NCI-H345 treated with DMSO at 0.1 percent for 48 hours (cell line): Measurements from ENCODE around the gene ZBTB9.
A peak's percentile ranks its signal among the peaks of the same experiment; 100 is the strongest.

Experiments
- DNase-seq: peaks from one replicate; lab custom pipeline; 2025; ENCODE audit not compliant: unreplicated experiment; lab: John Stamatoyannopoulos, UW

Gene ZBTB9

DNA sequence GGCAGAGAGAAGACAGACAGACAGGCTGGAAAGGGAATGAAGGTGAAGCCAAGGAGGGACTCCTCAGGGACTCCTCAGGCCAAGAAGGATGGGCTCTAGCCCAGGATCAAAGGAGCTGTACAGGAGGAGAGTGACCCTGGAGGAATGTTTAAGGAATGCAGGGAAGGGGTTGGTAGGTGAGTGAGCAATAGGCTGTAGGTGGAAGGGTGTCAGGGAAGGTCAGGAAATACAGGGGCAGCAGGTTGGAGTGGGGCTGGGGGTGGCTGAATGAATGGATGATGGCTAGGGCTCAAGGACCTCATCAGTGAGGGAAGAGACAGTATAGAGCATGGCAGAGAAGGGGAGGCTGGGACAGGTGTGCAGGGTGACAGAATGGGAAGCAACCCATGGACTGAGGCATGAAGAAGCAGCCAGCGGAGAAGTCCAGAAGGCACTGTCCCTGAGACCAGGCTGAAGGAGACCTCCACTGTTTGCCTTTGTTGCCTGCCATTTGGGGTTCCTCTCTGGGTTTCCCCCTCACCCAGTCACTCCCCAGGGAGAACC, 21.3 kb upstream of the ZBTB9 start:
- no peak for DNase-seq

GRCh38 chr6:33433544-33434191, 20.7 kb upstream of the ZBTB9 start:
- no peak for DNase-seq

- DNase-seq: no peak
Measured at GRCh38 chr6:33434961-33435360, 19.4 kb upstream of the ZBTB9 start.

- DNase-seq: no peak
Measured at GRCh38 chr6:33437666-33438065, 16.7 kb upstream of the ZBTB9 start.

GRCh38 chr6:33438978-33439594, 15.3 kb upstream of the ZBTB9 start:
- no peak for DNase-seq

GRCh38 chr6:33439956-33440648, 14.3 kb upstream of the ZBTB9 start:
- no peak for DNase-seq

DNA sequence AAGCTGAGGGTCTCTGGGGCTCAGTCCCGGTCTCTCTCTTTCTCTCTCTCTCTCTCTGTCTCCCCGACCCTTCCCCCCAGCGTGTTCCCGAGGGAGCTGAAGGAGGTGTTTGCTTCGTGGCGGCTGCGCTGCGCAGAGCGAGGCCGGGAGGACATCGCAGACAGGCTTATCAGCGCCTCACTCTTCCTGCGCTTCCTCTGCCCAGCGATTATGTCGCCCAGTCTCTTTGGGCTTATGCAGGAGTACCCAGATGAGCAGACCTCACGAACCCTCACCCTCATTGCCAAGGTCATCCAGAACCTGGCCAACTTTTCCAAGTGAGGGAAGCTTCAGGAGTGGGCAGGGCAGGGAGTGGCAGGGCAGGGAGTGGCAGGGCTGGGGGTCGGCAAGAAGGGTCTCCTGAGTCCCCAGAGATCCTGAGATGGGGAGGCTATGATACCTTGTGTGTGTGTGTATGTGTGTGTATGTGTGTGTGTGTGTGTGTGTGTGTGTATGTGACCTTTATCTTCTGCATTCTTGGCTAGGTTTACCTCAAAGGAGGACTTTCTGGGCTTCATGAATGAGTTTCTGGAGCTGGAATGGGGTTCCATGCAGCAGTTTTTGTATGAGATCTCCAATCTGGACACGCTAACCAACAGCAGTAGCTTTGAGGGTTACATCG, 13.6 kb upstream of the ZBTB9 start:
- DNase-seq: no peak

DNA sequence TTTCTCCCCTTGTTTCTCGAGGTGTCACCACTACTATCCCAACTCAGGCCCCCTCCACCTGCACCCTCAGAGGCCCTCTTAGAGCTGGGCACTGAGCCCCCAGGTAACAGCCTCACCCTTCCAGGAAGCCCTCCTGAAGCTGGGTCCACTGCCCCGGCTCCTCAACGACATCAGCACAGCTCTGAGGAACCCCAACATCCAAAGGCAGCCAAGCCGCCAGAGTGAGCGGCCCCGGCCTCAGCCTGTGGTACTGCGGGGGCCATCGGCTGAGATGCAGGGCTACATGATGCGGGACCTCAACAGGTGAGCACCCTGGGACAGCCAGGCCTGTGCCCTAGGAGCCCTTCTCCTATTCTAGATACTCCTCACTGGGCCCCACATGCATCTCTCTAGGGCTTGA, 12.9 kb upstream of the ZBTB9 start:
- no peak for DNase-seq

DNA sequence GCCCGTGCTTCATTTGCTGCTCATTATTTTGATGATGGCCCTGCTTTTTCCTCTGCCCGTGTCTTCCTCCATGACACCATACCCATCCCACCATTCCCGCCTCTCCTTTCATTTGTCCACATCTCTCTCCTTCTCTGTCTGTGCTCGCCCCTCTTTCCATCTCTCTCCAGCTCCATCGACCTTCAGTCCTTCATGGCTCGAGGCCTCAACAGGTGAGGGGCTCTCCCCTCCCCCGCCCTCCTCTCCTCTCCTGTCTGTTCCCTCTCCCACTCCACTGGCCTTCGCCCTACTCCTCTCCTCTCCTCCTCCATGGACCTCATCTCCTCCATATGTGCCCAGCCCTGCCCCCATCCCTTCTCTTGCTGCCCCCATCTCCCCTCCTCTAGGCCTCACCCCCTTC, 12.1 kb upstream of the ZBTB9 start:
- DNase-seq: no peak

DNA sequence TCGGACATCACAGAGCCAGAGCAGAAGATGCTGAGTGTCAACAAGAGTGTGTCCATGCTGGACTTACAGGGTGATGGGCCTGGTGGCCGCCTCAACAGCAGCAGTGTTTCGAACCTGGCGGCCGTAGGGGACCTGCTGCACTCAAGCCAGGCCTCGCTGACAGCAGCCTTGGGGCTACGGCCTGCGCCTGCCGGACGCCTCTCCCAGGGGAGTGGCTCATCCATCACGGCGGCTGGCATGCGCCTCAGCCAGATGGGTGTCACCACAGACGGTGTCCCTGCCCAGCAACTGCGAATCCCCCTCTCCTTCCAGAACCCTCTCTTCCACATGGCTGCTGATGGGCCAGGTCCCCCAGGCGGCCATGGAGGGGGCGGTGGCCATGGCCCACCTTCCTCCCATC, 11.4 kb upstream of the ZBTB9 start:
- no peak for DNase-seq

DNA sequence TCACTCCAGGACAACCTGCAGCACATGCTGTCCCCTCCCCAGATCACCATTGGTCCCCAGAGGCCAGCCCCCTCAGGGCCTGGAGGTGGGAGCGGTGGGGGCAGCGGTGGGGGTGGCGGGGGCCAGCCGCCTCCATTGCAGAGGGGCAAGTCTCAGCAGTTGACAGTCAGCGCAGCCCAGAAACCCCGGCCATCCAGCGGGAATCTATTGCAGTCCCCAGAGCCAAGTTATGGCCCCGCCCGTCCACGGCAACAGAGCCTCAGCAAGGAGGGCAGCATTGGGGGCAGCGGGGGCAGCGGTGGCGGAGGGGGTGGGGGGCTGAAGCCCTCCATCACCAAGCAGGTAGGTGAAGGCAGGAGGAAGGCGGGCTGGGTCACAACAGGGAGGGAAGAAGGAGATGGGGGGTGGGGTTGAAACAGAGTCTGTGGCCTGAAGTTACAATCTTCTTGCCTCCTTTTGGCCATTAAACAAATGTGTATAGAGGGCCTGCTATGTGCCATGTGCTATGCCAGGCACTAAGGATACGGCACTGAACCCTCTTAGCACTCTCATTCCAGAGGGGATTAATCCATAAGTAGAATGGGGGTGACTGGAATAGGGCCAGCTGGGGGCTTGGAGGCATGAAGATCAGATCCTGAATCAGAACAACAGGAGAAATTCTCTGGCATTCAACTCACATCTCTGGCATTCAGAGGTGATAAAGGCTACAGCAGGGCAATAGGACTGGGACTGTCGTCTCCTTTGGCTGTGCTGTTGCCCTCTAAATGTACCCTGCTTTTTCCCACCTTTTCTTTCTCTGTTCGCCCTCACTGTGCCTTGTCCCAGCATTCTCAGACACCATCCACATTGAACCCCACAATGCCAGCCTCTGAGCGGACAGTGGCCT, 10.5 kb upstream of the ZBTB9 start:
- DNase-seq: no peak

DNA sequence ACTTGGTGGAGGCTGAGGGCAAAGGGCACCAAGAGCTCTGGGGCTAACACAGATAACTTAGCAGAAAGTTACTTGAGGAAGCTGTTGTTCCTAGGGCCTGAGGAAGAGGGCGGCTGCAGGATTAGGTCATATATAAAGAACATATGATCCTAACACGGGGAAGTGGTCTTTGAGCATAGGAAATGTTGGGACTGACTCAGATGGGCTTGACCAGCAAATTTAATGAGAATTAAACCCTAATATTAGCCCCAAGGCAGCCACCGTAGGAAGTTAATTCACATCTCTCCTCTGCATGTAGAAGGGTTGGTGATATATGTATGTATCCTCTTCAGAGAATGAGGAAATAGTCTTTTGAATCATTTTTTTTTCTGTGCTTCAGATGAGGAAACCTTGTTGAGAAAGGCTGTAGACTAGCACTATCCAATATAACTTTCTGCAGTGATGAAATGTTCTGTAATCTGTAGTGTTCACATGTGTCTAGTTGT, 9.2 kb upstream of the ZBTB9 start:
- DNase-seq: no peak

- no peak for DNase-seq
Measured at GRCh38 chr6:33446356-33446755, 8.0 kb upstream of the ZBTB9 start.

- no peak for DNase-seq
Measured at GRCh38 chr6:33450434-33450833, 3.9 kb upstream of the ZBTB9 start.

GRCh38 chr6:33451606-33452005, 2.8 kb upstream of the ZBTB9 start:
- DNase-seq: peak; percentile 32

DNA sequence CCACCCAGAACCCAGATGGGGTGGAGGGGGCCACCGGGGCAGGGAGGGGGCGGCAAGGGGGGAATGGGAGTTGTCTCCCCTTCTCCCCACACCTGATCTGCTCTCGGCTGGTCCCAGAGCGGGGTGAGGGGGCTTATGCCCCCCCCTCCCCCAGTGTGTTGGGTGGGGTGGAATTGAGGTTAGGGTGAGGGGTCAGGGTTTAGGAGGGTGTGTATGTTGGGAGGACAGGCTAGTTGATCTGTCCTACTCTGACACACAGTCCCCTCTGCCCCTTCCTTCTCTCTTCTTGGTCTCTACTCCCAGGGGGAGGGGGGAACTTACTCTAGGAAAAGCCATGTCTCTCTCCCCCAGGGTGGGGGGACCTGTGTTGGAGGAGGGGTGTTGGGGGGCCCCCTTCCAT, 1.9 kb upstream of the ZBTB9 start:
- DNase-seq: no peak

- no peak for DNase-seq
Measured at GRCh38 chr6:33453393-33454008, 875 bp upstream of the ZBTB9 start.

- DNase-seq: no peak
Measured at GRCh38 chr6:33455051-33455450, 675 bp downstream of the ZBTB9 start.

DNA sequence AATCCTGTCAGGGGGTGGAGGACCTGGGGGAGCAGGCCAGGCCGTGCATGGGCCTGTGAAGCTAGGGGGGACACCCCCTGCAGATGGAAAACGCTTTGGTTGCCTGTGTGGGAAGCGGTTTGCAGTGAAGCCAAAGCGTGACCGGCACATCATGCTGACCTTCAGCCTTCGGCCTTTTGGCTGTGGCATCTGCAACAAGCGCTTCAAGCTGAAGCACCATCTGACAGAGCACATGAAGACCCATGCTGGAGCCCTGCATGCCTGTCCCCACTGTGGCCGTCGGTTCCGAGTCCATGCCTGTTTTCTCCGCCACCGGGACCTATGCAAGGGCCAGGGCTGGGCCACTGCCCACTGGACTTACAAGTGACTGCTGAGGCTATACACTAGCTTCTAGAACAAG, 1.8 kb downstream of the ZBTB9 start:
- DNase-seq: no peak

GRCh38 chr6:33458676-33459075, 4.3 kb downstream of the ZBTB9 start:
- DNase-seq: no peak
